GM21825 (cell line): Measurements from ENCODE around the gene CHMP4A.
A peak's percentile ranks its signal among the peaks of the same experiment; 100 is the strongest.

Experiments
- ATAC-seq: cut with Tn5 transposase; IDR thresholded peaks from one replicate; pipeline ENCODE4 v1.9.1; 2021; ENCODE audit warnings: mild to moderate bottlenecking, moderate library complexity; ENCODE audit not compliant: unreplicated experiment

The CHMP4A gene

DNA sequence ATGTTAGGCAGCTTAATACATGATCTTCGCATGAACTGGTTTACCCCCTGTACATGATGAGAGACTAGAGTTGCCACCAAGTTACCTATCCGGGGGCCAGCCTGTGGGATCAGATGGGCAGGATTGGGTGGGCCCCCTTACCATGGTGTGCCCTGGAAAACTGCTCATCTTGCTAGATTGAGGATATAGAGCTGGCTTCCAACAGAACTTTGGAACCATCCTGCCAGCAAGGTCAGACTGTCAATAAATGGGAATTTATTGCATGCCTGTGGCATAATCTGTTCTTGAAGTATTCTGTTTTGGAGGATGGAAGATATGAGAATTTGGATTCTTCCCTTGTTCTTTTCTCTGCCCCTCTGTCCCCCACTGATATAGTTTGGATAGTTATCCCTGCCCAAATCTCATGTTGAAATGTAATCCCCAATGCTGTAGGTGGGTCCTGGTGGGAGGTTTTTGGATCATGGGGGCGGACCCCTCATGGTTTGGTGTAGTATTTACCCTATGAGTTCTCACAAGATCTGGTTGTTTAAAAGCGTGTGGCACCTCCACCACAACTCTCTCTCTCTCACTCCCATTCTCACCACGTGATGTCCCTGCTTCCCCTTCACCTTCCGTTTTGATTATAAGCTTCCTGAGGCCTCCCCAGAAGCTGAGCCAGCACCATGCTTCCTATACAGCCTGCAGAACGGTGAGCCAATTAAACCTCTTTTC is 14.3 kb downstream of the CHMP4A start:
- no peak for ATAC-seq

DNA sequence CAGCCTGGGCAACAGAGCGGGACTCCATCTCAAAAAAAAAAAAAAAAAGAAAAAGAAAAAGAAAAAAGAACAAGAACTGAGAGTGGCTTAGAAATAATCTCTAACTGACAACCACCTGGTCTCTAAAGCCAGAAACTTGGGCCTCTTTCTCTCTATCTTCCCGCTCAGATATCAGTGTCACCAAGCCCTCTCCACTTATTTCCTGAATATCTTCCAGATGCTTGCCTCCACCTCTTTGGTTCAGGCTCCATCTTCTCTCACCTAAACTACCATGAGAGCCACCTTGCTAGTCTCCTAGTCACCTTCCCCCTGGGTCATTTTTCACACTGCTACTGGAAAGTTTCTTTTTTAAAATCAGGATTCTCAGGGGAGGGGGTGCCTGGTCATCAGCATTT is 16.2 kb downstream of the CHMP4A start:
- no peak for ATAC-seq

DNA sequence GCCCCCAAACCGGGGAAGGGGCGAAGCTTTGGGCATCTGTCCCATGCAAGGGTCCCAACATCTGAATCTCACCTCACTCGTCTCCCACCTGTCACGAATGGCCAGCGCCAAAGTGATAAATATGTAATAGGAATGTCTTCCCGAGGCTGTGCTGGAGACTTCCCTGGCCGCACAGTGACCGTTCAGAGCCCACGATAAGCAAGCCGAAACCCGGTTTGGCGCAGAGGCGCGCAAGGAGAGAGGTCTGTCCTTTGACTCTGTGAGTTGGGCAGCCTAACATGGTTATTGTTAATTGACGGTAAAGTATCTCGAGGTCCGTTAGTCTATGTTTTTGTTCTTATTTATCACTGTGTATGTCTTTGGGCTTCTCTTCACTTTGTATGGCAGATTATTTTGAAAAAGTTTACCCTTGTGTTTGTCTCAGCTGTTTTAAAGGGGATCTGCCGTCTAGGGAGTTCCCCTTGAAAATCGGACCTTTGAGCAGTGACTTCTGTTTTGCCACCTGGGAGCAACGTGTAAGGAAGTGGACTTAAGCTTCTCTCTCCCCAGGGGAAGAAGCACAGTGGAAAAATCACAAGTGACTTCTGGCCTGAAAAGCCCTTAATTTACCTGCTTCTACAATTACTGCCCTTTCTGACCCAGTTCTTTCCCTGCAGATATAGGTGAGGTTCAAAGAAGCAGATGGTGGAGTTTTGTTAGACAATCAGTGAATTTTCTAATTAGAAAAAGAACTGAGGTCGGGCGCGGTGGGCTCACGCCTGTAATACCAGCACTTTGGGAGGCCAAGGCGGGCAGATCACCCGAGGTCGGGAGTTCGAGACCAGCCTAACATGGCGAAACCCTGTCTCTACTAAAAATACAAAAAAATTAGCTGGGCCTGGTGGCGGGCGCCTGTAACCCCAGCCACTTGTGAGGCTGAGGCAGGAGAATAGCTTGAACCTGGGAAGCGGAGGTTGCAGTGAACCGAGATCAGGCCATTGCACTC is 16.9 kb downstream of the CHMP4A start:
- ATAC-seq, result peak; percentile 23

DNA sequence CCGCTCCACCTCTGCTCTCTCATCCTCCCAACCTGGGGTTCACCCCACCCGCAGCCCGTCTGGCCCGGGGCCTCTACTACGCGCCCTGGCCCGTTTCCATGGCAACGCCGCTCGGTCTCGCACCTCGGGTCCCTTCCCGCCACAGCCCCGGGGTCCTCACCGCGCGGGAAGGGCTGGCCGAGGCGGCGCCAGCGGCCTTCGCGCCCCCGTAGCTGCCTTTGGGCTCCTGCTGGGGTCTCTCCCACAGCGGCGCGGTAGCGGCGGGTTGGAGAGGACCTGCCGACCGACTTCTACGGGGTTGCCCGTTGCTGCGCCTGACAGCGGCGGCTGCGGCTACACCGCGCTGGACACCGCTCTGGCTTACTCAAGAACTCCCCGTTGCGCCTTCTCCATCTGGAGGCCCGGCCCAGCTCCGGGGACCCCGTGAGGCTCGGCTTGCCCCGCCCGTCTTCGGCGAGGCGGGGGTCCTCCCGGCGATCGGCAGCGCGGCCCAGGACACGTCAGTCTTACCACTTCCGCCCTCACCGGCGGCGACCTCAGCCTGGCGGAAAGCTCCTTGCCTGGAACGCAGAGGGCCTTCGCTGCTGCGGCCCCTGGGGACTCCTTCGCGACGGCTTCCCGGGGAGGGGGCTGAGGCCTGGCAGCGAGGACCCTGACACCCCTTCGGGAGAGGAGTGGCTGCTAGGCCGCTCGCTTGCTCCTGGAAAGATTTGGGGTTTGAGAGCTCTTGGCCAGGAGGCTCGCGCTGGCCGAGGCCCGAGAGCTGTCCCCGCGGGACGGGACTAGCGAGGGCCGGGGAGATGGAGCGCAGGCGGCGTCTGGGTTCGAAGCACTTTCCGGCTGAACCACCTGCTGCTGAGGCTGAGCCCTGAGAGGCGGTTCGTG is 17.9 kb downstream of the CHMP4A start, which contains the start of gene TM9SF1:
Gene TM9SF1, minus strand, starts transcription at position 256 of the 885 bp plus-strand sequence. CDS start 422 bp downstream, outside the sequence.
- peak; percentile 74 for ATAC-seq

DNA sequence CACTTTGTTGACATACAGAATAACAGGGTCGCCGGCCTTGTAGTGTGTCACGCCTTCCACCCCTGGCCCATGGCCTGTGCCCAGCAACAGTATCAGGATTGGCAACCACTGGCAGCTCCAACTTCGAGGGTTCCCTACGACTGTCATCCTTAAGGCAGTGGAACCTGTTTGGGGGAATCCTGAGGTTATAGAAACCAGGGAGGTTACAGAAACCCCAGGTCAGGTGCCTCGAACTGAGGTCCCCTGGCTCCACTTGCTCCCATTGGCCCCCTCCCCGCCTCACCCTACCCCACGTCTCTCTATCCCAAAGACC is 18.5 kb downstream of the CHMP4A start:
- no peak for ATAC-seq

DNA sequence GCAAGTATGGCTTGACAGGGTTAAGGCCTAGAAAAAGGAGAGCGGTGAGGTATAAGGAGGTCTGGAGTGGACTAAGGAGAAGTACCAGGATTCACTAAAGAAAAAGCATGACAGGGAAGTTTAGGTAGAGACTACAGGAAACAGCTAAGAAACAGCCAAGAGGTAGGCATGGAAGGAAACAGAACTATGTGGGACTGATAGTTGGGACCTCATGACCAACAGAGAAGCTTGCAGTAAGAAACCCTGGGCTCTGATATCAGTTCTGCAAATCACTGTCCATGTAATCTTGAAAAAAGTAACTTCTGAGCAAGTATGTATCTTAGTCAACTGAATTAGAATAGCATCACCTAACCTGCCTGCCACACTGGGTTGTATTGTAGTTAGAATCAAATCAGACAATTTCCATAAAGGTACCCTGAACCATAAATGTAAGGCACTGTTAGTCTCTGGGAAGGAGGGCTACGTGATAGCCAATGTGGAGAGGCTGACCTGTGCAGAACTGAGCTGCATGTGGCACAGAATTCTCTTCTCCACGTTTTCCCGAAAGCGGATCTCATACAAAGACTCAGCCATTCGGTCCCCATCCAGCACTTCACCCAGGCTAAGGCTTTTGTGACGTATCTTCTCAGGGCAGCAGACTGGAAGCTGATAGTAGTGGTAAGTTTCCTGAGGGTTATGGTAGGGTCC is 19.0 kb downstream of the CHMP4A start:
- no peak for ATAC-seq

DNA sequence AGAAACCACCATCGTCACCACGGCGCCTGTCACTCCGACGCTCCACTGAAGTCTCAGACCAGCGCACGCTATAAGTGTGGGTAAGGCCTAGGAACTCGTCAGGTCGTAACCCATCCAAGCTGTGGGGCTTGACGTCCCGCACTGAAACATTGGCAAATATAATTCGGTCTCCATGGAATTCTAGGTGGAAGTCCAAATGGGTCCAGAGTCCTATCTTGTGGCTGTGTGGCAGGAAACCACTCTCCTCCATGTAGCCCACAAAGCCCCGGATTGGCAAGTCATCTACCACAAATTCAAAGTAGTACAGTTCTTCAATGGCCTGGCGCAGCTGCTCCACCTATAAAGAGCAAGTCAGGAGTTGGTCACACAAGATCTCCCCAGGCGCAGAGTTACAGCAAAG is 20.4 kb downstream of the CHMP4A start:
- ATAC-seq, result no peak

DNA sequence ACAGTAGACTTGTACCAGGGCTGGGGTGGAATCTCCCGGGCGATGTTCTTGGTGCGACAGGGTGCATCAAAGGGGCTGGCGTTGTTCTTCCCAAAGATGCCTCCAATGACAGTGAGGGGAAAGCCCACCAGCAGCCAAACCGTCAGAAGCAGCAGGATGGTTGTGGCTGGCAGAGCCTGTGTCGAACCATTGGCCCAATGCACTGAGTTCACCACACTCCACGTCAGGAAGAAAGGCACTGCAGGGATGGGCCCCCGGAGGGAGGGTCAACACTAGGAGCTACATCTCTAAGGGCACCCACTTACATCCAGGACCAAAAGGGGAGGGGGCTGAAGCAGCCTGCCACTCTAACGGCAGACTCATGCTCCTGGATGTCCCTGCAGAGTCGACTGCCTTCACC is 22.9 kb downstream of the CHMP4A start:
- ATAC-seq, result no peak

DNA sequence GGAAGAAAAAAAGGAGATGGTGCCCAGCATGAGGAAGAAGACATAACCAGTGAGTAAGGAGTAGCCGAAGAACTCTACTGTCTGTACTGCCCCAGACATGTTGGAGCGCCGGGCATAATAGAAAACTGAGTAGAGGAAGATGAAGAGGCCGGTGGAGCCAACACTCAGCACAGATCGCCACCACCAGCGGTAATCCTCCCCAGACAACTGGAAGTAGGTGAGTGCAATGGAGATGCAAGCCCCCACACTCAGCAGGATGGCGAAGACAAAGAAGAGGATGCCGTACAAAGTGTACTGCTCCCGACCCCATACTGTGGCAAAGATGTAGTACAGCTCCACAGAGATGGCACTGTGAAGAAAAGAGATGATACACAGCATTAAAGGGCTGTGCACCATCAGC is 23.8 kb downstream of the CHMP4A start:
- no peak for ATAC-seq

DNA sequence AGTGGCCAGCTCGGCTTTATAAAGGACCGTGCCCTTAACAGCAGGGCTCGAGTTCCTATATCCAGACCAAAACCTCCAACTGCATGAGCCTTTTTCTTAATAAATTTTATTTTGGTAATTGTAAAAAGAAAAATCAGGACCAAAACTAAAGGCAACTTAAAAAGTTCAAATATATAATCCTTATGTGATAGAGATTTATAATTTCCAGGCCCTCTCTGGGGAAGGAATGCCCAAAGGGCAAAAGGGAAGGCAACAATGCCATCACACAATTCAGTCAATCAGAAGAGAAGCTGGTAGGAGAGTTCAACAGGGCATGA is 24.3 kb downstream of the CHMP4A start:
- ATAC-seq, result no peak

DNA sequence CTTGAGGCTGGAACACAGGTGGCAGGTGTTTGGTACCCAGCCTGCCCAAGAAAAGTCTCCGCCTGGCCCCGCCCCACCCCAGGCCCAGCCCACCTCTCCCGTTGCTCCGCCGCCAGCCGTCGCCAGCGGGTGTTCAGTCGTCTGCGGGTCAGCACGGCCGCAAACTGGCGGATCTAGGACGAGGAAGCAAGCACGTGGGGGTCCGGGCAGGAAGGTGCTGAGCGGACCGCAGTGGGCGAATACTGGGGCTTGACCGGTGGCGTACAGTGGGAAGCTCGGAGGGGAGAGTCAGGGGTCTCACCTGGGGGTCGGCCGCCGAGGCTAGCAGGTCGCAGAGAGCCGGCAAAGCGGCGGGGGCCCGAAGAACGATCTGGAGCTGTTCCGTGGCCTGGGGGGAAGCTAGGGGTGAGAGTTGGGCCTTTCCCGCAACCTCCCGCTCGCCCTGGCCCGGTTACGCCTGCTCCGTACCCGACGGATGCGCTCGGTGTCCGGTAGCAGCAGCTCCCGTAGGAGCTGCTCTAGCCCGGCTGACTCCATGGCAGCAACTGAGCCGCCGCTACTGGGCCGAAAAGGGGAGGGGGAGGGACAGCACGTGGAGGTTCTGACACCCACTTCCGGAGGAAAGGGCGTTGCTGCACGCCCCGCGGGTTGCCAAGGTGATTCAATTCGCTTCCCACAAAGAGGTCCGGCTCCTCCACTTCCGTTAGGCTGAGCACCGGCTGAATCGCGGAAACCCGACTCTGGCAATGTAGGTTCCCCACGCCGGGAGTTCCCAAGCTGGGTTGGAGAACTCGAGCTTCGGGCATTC is 24.8 kb downstream of the CHMP4A start, which contains the start of gene IPO4:
Gene IPO4, minus strand, starts transcription at position 566 of the 808 bp plus-strand sequence. Its CDS starts 29 bp downstream, at position 537.
- peak; percentile 85 for ATAC-seq

DNA sequence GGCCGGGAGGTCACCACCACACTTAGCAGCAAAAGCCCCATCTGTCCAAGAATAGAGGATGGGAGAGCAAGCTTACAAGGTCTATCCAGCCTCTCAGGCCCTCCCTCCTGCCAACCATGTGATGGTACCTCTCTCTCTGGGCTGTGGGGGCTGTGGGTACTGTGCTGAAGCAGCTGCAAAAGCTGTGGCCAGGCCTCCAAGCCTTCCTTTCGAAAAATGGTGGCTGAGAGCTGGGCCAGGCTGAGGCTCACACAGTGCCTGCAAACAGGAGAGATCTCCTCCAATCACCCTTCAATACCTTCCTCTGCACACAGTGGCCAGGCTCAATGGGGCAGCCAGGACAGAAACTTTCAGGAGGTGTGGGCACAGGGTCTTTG is 25.8 kb downstream of the CHMP4A start:
- no peak for ATAC-seq

DNA sequence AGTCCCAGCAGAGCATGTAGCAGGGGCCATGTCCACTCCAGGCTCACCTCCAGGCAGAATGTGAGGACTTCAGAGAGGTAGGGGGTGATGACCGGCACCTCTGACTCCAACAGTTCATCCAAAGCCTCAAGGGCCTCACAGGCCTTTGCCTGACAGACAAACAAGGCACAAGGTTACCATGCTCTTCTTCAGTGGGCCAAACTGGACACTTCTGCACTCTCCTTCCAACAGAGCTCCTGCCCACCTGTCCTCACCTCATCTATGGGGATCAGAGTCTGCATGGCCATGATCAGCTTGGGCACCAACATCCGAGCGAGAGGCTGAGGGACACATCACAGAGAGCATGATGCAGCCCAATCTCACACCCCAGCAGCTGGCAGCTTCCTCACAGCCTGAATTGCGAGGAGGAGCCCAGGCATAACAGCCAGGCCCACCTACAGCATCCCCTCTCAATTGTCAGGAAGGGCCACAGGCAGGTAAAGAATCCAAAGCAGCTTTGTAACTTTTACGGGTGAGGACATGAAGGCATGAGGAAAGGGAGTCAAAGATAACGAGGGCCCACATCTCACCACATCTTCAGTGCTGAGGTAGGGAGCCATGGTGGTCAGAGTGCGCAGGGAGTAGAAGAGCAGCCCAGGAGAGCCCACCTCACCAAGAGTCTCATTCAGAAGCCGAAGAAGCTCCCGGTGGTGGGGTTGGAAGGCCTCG is 26.3 kb downstream of the CHMP4A start:
- ATAC-seq, result no peak

DNA sequence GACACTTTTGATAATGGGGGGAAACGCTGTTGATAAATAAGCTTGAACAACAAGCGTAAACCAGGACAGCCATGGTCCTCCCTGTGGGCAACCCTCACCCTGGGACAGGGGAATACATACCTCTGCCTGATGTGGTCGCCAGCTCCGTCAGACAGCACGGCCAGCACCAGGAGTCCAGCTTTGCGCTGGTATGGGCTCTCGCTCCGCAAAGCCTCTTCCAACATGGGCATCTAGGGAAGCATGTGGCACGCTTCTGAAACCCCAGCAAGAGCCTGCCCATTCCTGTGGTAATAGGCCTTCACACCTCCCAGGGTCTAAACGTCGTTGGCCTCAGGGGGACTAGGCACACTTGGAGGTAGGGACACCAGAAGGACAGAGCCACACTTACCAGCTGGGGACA is 27.5 kb downstream of the CHMP4A start:
- ATAC-seq, result no peak

DNA sequence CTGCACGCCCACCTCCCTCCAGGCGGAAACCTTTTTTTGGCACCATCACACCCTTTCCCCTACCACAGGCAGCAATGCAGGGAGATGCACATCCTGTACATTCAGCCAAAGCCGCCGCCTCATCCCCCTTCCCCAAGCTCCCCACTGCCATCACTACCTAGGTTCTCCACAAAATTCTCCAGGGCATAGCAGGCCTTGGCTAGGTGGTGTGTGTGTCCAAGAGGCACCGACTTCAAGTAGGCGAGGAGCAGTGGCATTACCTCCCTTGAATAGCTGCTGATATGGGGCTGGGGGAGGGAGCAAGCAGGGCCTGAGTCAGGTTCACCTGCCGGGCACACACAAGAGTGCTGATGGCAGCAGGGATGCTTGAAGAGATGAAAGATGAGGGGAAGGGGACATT is 28.3 kb downstream of the CHMP4A start:
- ATAC-seq, result no peak

DNA sequence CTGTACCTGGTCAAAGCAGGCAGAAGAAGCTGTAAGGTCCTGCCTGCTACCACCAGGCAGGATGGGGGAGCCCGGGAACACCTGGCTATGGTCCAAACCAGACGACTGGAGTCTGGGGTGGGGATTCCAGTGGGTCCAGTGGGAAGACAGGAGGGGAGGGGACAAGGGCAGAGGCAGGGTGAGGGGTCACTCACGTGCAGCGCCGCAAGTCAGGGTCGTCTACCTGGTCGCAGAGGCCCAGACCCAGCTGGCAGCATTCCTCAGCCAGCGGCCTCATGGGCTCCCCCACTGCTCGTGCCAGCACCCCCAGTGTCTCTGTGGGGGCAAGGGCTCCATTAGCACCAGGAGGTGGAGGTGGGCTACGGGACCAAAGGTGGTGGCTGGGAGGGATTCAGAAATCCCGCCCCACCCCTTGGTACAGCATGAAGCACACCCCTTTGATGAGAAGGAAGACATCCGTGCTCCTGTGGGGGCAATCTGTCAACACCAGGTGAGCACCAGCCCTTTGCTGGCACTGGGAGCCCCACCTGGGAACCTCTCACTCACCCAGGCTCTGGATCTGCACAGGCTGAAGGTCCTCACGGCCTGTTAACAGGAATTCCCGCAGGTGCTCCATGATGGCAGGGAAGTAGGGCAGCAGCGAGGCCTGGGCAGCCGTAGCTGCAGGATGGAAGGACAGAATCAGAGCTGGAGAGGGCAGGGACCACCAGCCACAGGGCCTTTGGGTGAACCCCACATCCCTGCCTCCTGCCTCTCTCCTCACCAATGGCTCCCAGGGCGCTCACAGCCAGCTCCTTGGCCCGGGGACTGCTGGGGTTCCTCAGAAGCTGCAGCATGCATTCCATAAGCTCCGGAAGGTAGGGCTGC is 29.0 kb downstream of the CHMP4A start:
- no peak for ATAC-seq

DNA sequence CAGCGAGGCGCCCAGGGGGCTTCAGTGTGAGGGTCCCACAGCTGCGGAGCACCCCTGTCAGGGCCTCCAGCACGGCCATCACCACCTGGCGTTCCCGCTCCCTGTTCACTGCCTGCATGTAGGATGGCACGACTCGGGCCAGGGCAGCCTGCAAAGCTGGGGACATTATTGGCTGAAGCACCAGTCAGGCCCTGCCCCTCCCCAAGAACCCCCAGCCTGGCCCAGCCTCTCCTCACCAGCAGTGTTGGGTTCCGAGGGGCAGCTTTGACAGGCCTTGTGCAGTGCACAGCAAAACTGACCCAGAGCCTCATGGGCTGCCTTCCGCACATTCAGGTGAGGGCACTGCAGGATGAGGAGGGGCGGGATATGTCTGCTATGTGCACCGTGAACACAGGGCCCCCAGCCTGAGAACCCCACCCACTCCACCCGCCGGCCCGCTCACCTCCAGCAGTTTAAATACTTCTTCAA is 30.2 kb downstream of the CHMP4A start:
- ATAC-seq, result no peak
